ENCODE data around the gene CASP3.
"Not testable (repeated sequence)": the region's sequence is repeated elsewhere in the genome, so short reads cannot be mapped to it uniquely, and the experiment has no call there.

CASP3 gene

GRCh38 chr4:184596617-184597185 lies 52.5 kb downstream of the CASP3 start:
- no peak for DNase-seq (ENCODE audit: low read depth in 2 of 2)

GRCh38 chr4:184596044-184596616 lies 53.1 kb downstream of the CASP3 start:
- DNase-seq (ENCODE audit: low read depth in 2 of 2): no peak

DNA sequence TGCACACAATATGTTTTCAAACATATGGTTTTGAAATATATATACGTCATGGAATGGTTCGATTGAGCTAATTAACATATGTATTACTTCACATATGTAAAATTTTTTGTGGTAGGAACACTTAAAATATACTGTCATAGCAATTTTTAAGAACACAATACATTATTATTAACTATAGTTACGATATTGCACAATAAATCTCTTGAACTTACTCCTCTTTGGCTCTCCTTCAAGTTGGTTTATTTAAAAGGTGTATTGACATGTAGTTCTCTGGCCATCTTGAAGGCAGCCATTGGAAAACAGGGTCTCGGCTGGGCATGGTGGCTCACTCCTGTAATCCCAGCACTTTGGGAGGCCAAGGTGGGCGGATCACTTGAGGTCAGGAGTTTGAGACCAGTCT lies 53.8 kb downstream of the CASP3 start:
- no peak for DNase-seq (ENCODE audit: low read depth in 2 of 2)

- DNase-seq (ENCODE audit: low read depth in 2 of 2): no peak
Observed at GRCh38 chr4:184593461-184593860, 55.8 kb downstream of the CASP3 start.

DNA sequence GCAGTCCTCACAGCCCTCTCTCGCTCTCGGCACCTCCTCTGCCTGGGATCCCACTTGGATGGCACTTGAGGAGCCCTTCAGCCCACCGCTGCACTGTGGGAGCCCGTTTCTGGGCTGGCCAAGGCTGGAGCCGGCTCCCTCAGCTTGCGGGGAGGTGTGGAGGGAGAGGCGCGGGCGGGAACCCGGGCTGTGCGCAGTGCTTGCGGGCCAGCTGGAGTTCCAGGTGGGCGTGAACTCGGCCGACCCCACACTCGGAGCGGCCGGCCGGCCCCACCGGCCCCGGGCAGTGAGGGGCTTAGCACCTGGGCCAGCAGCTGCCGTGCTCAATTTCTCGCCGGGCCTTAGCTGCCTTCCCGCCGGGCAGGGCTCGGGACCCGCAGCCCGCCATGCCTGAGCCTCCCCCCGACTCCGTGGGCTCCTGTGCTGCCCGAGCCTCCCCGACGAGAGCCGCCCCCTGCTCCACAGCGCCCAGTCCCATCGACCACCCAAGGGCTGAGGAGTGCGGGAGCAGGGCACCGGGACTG lies 57.4 kb downstream of the CASP3 start:
- DNase-seq (ENCODE audit: low read depth in 2 of 2): not testable (repeated sequence)

DNA sequence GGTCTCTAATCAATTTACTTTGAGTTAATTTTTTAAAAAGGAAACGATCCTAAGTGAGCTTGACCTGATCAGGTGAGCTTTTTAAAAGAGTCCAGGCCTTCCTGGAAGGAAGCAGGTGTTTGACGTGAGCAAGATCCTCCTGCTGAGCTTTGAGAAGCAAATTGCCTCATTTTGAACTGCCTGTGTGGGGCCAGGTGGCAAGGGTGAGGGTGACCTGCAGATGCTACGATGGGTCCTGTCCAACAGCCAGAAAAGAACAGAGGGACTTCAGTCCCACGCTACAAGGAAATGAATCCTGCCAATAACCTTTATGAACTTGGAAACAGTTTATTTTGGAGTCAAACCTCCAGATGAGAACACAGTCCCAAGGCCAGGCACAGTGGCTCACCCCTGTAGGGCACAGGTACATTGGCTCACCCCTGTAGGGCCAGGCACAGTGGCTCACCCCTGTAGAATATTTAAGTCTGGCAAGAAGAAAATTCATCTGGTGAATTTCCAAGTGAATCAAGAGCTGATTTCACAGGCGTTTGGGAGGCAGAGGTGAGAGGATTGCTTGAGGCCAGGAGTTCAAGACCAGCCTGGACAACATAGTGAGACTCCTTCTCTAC lies 58.1 kb downstream of the CASP3 start:
- DNase-seq (ENCODE audit: low read depth in 2 of 2): no peak

DNA sequence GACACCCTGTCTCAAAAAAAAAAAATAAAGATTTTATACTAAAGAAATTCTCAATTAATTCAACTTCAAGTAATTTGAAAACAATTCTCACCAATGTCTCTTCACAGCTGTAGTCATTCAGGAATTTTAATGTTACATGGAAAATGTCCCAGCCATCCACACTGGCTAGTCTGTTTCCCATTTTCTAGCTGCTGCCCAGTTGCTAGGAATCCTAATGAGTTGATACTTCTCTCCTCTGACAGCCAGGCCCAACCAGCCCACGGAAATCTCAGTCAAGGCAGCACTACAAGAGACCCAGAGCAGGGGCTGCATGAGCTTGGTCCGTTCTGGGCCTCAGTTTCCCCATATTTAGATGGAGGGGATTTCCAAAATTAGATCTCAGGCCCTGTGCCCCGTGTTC lies 59.1 kb downstream of the CASP3 start:
- DNase-seq (ENCODE audit: low read depth in 2 of 2): no peak

DNA sequence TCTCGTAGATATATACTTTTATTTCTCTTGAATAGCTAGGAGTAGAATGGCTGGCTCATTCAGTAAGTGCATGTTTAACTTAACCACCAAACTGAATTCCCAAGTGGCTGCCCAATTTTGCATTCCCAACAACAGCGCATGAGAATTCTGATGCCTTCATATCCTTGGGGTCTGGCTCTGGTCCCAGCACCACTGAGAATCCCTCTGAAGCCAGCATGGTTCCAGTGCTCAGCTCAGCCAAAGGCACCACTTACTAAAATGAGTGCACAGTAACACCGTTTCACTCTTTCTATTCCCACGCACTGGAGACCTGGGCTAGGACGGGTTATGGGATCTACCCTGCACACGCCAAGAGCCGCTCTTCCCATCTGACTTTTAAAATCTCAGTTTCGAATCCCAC lies 60.4 kb downstream of the CASP3 start:
- DNase-seq (ENCODE audit: low read depth in 2 of 2): no peak

DNA sequence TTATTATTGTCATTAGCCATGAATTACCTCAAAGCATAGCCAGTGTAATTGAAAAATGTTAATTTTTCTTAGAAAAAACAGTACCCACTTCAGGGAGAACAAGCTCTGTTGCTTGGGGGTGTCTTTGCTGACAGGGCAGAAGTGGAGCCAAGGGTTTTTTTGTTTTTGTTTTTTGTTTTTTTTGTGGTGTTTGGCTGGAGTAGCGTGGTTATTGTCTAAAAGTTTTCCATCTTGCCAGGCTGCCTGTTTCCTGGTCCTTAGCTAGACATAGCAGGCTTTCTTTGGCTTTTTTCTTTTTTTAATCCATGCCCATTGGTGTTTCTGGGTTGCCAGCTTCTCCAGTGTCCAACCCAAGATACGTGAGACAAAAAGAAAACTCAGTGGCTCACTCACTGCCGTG lies 61.5 kb downstream of the CASP3 start:
- DNase-seq (ENCODE audit: low read depth in 2 of 2): no peak

- DNase-seq (ENCODE audit: low read depth in 2 of 2): no peak
Observed at GRCh38 chr4:184587221-184587620, 62.0 kb downstream of the CASP3 start.

DNA sequence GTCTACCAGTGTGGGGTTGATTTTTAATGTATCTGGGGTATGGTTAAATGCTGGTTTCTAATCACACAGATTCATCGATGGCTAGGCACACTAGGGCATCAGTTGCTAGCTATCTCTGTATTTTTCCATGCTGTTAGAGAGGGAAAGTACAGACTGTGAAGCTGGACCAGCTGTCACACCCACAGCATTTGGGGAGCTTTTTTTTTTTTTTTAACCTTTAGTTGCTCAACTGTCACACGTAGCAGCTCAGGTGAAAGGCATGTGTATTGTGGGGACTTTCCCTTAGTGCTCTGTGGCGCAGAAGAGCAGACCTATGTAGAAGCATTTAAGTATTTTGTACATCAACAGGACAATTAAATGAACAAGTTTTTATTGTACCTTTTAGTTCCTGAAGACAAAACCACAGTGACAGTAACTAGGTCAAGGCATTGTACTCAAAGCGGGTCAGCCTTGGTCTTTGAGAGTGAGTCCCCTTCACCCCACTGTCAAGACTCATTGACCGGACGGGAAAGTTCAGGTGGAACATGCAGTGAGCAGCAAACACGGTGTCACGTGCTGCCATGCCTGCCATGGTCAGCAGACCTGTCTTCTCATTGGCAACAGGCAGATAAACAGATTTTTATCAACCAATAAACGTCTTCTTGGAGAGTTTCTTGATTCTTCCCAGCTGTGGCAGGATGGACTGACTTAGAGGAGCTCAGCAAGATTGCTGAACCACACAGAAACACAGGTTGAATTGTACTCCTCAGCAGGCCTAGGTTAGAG lies 65.3 kb downstream of the CASP3 start:
- DNase-seq (ENCODE audit: low read depth in 2 of 2): no peak

All from activated CD8-positive, alpha-beta memory T cell treated with anti-CD3 and anti-CD28 coated beads for 4 hours (primary cell).